HG03439 (cell line): ENCODE measurements around the gene SIGLEC6.
A peak's percentile ranks its signal among the peaks of the same experiment; 100 is the strongest.

Experiments
- ATAC-seq: cut with Tn5 transposase; IDR thresholded peaks from one replicate; pipeline ENCODE4 v1.9.1; 2021; ENCODE audit warnings: mild to moderate bottlenecking, moderate library complexity; ENCODE audit not compliant: unreplicated experiment

SIGLEC6 gene

GRCh38 chr19:51531349-51532315, at the start of gene SIGLEC6:
TSS of gene SIGLEC6 (minus strand) at chr19:51531670. CDS start at chr19:51531648, 22 bp downstream.
- ATAC-seq = no peak

- peak; percentile 58 for ATAC-seq
Measured at GRCh38 chr19:51576850-51577249, 45.4 kb upstream of the SIGLEC6 start.

- no peak for ATAC-seq
Measured at GRCh38 chr19:51573331-51573730, 41.9 kb upstream of the SIGLEC6 start.

- no peak for ATAC-seq
Measured at GRCh38 chr19:51572908-51573307, 41.4 kb upstream of the SIGLEC6 start.

- no peak for ATAC-seq
Measured at GRCh38 chr19:51572410-51572809, 40.9 kb upstream of the SIGLEC6 start.

- no peak for ATAC-seq
Measured at GRCh38 chr19:51571599-51571998, 40.1 kb upstream of the SIGLEC6 start.

GRCh38 chr19:51570962-51571575, 39.6 kb upstream of the SIGLEC6 start, which contains the start of gene ZNF175:
TSS of gene ZNF175 (plus strand) at chr19:51571283. CDS start at chr19:51573330, 2,047 bp downstream.
- peak; percentile 78 for ATAC-seq

GRCh38 chr19:51568456-51568855, 37.0 kb upstream of the SIGLEC6 start:
- ATAC-seq = no peak

- ATAC-seq = no peak
Measured at GRCh38 chr19:51567583-51567982, 36.1 kb upstream of the SIGLEC6 start.

GRCh38 chr19:51566489-51567100, 35.1 kb upstream of the SIGLEC6 start:
- ATAC-seq = no peak

- no peak for ATAC-seq
Measured at GRCh38 chr19:51565583-51565982, 34.1 kb upstream of the SIGLEC6 start.

- ATAC-seq = no peak
Measured at GRCh38 chr19:51564791-51565190, 33.3 kb upstream of the SIGLEC6 start.

- no peak for ATAC-seq
Measured at GRCh38 chr19:51560339-51560738, 28.9 kb upstream of the SIGLEC6 start.

- ATAC-seq = no peak
Measured at GRCh38 chr19:51559240-51559639, 27.8 kb upstream of the SIGLEC6 start.

GRCh38 chr19:51552996-51553725, 21.7 kb upstream of the SIGLEC6 start:
- ATAC-seq = no peak

- no peak for ATAC-seq
Measured at GRCh38 chr19:51552608-51552995, 21.1 kb upstream of the SIGLEC6 start.

- ATAC-seq = no peak
Measured at GRCh38 chr19:51551673-51552432, 20.4 kb upstream of the SIGLEC6 start.

GRCh38 chr19:51550848-51551672, 19.6 kb upstream of the SIGLEC6 start:
- ATAC-seq = no peak
